GM12865 (cell line): ENCODE results near the gene TMEM11.

Experiments used
- DNase-seq: peaks from one replicate; pipeline ENCODE4 v3.0.0; 2010; ENCODE audit warnings: low read depth
- H3K4me3 ChIP-seq: 2 replicates; pipeline ENCODE4 v1.5.1; 2011; ENCODE audit warnings: mild to moderate bottlenecking, low read depth, low read length, control low read depth
- TF ChIP-seq, protein P1 (sequence below): IDR thresholded peaks from 2 replicates; pipeline ENCODE4 v1.5.1; 2011; ENCODE audit warnings: low read length, control low read depth, low read depth, inconsistent platforms; ENCODE audit not compliant: insufficient read depth; ENCODE audit errors: missing control alignments

Gene TMEM11

DNA sequence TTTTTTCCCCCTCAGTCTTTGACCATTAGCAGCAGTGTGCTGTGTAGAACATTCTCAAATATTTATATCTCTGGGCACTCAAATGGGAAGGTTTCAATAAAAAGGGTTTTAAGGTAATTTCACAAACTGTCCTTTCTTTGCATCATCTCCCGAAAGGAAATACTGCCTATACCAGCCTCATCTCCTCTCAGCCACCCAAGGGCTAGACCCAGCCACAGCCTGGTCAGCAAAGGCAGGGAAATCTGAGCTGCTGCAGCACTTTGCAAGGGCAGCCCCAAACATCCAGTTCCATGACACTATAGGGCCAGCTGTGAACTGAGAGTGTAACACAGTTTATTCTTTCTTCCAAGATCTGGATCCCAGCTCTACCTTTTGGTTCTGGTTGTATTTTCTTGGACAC lies 28.9 kb downstream of the TMEM11 start:
- TF ChIP-seq, protein P1, sequence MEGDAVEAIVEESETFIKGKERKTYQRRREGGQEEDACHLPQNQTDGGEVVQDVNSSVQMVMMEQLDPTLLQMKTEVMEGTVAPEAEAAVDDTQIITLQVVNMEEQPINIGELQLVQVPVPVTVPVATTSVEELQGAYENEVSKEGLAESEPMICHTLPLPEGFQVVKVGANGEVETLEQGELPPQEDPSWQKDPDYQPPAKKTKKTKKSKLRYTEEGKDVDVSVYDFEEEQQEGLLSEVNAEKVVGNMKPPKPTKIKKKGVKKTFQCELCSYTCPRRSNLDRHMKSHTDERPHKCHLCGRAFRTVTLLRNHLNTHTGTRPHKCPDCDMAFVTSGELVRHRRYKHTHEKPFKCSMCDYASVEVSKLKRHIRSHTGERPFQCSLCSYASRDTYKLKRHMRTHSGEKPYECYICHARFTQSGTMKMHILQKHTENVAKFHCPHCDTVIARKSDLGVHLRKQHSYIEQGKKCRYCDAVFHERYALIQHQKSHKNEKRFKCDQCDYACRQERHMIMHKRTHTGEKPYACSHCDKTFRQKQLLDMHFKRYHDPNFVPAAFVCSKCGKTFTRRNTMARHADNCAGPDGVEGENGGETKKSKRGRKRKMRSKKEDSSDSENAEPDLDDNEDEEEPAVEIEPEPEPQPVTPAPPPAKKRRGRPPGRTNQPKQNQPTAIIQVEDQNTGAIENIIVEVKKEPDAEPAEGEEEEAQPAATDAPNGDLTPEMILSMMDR = no peak

DNA sequence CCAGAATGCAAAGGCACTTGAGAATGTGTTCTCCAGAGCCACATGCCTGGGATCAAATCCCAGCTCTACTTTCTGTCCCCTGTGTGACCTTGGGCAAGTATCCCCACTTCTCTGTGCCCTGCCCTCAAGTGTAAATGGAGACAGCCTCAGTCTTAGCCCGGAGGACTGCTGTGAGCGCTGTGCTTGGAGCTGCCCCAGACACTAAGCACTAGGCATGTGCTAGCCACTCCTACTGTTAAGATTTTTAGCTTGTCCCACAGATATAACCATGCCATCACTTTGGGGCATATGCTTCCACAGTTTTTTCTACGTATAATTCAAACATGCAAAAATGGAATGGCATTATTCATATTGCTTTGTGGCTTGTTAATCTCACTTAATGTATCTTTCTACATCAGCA lies 29.4 kb downstream of the TMEM11 start:
- TF ChIP-seq, protein P1 = no peak
- no peak overlapping the region for H3K4me3 ChIP-seq
- DNase-seq = no peak

More for the DNA sequence above, 28.9 kb downstream of the TMEM11 start:
- no peak overlapping the region for H3K4me3 ChIP-seq
- DNase-seq = no peak

DNA sequence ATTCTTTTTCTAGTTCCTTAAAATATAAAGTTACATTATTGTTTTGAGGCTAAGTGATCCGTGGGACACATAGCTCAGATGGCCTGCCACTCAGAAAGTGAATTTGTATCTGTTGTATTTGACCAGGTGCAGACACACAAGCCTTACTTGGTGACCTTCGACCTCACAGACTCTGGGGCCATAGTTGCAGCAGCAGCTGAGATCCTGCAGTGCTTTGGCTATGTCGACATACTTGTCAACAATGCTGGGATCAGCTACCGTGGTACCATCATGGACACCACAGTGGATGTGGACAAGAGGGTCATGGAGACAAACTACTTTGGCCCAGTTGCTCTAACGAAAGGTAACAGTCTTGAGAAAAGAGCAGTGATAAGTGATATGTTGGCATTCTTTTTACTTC lies 30.5 kb downstream of the TMEM11 start:
- TF ChIP-seq, protein P1 = no peak
- no peak overlapping the region for H3K4me3 ChIP-seq
- DNase-seq = no peak

DNA sequence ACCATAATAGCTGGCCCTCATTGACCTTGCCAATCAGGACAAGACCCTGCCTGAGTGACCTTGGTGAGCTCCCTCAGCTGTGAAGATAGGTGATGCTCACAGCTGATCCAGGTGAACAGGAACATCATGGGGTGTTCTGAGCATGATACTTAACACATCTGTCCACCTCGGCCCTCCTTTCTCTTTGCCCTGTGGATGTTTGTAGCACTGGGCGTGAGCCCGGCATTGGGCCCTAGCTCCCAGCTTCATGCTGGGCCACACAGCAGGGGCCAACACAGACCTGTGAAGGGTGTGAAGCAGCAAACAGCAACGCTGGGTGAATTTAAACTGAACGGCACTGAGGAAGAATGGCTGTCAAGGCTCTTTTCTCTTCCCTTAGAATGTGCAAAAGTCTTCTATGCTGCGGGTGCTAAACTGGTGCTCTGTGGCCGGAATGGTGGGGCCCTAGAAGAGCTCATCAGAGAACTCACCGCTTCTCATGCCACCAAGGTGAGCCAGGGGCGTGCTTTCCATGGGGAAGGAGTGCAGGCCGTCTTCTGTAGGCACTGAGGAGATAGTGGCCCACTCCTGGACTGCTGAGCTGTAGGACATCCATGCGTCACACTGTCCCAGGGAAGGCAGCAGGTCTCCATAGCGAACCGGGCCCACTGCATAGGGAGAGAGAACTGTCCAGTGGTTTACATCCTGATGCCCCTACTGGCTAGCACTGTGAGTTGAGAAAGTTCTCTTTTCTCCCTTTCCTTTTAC lies 35.9 kb downstream of the TMEM11 start:
- TF ChIP-seq, protein P1 = no peak
- DNase-seq = no peak
- H3K4me3 ChIP-seq = no peak overlapping the region

DNA sequence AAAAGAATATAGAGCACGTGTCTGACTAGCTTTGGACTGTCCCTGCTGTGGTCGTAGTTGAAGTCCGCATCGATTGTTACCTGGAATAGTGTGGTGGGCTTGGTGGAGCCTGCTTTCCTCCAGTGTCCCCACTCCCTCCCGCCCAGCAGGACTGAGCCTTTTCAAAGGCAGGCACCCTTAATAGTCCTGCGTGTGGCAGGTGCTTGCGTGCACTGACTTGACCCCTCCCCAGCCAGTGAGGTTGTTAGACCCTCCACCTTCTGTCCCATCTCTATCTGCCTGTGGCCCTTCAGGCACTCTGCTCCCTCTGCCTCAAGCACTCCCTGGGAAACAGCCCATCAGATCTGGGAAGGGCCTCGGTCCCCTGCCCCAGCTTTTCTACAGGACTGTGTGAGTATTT lies 36.6 kb downstream of the TMEM11 start:
- TF ChIP-seq, protein P1 = no peak
- DNase-seq = no peak
- H3K4me3 ChIP-seq = no peak overlapping the region

DNA sequence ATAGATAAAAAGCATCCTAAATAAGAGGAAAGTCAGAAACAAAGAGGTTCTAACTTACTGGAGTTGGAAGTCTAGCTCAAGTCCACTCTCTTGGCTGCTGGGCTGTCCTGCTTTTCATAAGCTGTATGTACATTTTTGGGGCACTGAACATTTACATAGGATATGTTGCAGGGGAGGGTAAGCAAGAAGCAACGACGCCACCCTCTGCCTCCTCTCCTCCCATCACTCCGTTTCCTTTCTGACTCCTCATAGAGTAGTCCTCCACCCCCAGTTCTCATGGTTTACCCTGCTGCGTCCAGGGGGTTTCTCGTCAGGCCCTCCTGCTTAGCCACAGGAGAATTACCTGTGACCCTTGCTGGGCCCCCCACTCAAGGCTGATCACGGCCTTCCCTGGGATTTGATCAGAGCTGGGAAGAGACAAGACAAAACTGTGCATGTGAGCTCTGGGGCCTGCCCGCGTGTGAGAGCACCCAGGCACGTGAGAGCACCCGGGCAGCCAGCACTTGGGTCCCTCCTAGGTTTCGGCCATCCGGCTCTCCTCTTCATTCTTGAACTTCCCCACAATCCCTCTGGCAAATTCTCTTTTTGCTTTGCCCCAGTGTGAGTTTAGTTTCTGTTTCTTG lies 37.1 kb downstream of the TMEM11 start:
- TF ChIP-seq, protein P1 = no peak
- no peak overlapping the region for H3K4me3 ChIP-seq
- DNase-seq = no peak
